AG04450 (cell line): ENCODE results near the gene EPHA7. TPM values are rescaled to one million over a fixed set of nuclear protein-coding genes. Genes with fewer than 3 reads are reported as not detected.

Experiments
- CTCF ChIA-PET: fragments of 300-600, 350-600 bp; formaldehyde crosslinking; extraction: SDS; loops from one replicate; lab custom pipeline; 2022; ENCODE audit warnings: antibody characterized with exemption, inconsistent platforms; lab: Charles Lee
- POLR2A ChIA-PET: fragments of 350-600 bp; formaldehyde crosslinking; extraction: SDS; loops from one replicate; lab custom pipeline; 2021; ENCODE audit warnings: antibody characterized with exemption, inconsistent platforms; lab: Yijun Ruan, JAX
- DNase-seq: peaks from one replicate; pipeline ENCODE4 v3.0.0-alpha.2; 2011; ENCODE audit warnings: low read depth, low spot score
- H3K27ac ChIP-seq: one replicate; pipeline ENCODE4 v1.5.1; 2012; ENCODE audit warnings: low read depth, low read length, control low read depth
- H3K27me3 ChIP-seq: one replicate; pipeline ENCODE4 v1.6.0; 2012; ENCODE audit warnings: low read length; ENCODE audit not compliant: control insufficient read depth, insufficient read depth
- H3K4me3 ChIP-seq: 2 replicates; pipeline ENCODE4 v1.5.1; 2011; ENCODE audit warnings: mild to moderate bottlenecking, low read depth, low read length, control low read depth
- H3K9me3 ChIP-seq: 2 replicates; pipeline ENCODE4 v1.5.1; 2012; ENCODE audit warnings: low read length; ENCODE audit not compliant: control insufficient read depth, insufficient read depth
- polyA plus RNA-seq: library from polyadenylated mRNA; depleted of rRNA; stranded (reverse); fragments of >200 nt; gene quantifications from 2 replicates; pipeline ENCODE4 v1.2.3, GENCODE V29; 2011
- TF ChIP-seq, protein P1 (sequence below): IDR thresholded peaks from 2 replicates; pipeline ENCODE4 v1.5.1; 2011; ENCODE audit warnings: low read depth, low read length, control low read depth, inconsistent platforms

Gene EPHA7
- polyA plus RNA-seq, 1 experiment: not detected

DNA sequence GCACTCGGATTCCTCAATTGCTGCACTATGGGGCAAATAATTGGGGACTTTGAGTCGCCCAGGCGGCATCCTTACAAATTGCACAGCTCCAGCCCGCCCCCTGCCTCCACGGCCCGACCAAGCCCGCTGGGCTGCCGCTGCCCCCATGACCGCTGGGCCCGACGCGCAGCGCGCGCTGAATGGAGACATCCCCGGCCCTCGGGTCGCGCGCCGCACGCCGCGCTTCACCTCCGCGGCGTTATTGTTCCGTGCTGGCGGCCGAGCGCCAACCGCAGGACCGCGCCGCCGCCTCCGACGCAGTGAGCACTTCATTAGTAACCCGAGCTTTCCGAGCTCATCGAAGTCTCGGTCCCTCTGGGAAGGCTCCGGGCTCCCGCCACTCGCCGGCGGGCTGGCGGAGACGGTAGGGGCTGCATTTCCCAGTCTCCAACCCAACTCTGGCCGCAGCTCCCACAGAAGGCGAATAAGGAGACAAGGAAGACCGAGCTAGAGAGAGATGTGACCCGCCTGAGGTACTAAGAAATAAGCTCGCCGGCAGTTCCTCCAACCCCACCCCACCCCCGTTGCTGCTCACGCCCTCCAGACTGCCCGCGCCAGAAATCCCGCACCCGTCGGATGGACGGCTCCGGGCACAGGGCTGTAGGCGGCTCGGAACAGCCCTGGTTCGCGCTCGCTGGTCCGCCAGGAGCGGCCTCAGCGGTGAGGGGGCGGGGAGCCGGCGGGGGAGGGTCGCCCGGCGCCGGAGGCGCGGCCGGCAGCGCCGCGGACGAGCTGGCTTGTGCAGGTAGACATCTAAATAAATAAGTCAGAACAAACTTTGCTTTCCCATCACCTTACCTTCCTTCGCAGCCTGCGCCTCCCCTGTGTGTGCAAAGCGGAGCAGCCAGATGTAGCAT, 703 bp downstream of the EPHA7 start:
- DNase-seq: no peak
- peaks cover 29% of the 10 kb centered on the region for H3K27me3 ChIP-seq

DNA sequence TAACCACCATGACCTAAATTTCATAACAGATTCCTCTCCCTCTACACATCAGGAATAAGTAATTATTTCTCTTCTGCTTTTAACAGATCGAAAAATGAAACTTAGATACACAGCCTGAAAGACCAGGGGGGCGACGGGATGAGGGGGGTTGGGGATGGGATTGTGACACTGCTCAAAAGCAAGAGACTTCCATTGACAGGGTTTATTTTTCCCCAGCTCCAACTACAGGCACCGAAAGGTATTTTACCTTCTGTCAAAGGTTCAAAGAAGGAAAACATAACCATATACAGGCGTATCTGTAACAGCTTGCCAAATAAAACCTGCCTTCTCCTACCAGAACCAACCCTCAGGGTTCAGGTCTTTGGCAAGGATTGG, 1.3 kb downstream of the EPHA7 start:
- Histone ChIP-seq H3K27ac (no peak overlapping the region), H3K27me3 (peaks cover 29% of the 10 kb centered on the region), H3K9me3 (peaks cover 6% of the 10 kb centered on the region; the same call in 1 of the 2 replicates), H3K4me3 (no peak overlapping the region)
- ChIA-PET POLR2A (no interaction called here), CTCF (no interaction called here)
- DNase-seq: no peak
- TF ChIP-seq, protein P1, sequence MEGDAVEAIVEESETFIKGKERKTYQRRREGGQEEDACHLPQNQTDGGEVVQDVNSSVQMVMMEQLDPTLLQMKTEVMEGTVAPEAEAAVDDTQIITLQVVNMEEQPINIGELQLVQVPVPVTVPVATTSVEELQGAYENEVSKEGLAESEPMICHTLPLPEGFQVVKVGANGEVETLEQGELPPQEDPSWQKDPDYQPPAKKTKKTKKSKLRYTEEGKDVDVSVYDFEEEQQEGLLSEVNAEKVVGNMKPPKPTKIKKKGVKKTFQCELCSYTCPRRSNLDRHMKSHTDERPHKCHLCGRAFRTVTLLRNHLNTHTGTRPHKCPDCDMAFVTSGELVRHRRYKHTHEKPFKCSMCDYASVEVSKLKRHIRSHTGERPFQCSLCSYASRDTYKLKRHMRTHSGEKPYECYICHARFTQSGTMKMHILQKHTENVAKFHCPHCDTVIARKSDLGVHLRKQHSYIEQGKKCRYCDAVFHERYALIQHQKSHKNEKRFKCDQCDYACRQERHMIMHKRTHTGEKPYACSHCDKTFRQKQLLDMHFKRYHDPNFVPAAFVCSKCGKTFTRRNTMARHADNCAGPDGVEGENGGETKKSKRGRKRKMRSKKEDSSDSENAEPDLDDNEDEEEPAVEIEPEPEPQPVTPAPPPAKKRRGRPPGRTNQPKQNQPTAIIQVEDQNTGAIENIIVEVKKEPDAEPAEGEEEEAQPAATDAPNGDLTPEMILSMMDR: no peak

More for the DNA sequence above, 703 bp downstream of the EPHA7 start:
- H3K9me3 ChIP-seq: peaks cover 6% of the 10 kb centered on the region; the same call in 1 of the 2 replicates
- TF ChIP-seq, protein P1: no peak
- no peak overlapping the region for H3K27ac ChIP-seq
- POLR2A ChIA-PET: interaction anchor here (0.5 kb wide), 1 partner anchor 640 kb away, joined by 5 read pairs; no protein-coding TSS in a partner anchor
- CTCF ChIA-PET: interaction anchor here (1.3 kb wide), 1 partner anchor 1673 kb away, joined by 3 read pairs; no protein-coding TSS in a partner anchor
- peak overlapping the region; percentile 48 for H3K4me3 ChIP-seq

DNA sequence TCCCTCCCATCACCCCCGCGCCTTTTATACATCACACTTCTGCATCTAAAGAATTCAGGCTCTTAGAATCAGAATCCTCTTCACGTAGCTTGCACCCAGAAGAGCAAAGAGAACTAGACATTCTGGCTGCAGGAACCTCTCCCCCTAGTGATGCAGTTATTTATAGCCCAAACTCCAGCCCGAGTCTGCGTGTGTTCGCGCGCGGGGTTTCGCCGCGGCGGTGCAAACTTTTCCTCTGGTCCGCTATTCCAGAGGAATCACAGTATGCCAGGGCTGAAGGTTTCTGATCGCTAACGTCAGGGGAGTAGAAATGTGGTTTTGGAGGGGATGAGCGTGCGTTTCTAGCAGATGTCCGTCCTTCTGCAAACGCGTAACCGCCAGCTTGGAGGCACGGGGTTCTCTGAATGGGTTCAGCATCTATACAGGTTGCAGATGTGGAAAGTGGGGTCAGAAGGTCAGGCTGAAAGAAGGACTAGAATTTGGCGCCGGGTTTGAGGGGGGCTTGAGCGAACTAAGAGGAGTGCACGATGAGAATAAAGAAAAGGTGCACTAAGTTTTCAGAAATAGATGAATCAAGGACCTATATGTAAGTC, 1.8 kb downstream of the EPHA7 start:
- CTCF ChIA-PET: no interaction called here
- POLR2A ChIA-PET: no interaction called here
- no peak overlapping the region for H3K4me3 ChIP-seq
- DNase-seq: no peak
- TF ChIP-seq, protein P1: no peak
- peaks cover 6% of the 10 kb centered on the region; the same call in 1 of the 2 replicates for H3K9me3 ChIP-seq
- H3K27ac ChIP-seq: no peak overlapping the region
- H3K27me3 ChIP-seq: peaks cover 29% of the 10 kb centered on the region

DNA sequence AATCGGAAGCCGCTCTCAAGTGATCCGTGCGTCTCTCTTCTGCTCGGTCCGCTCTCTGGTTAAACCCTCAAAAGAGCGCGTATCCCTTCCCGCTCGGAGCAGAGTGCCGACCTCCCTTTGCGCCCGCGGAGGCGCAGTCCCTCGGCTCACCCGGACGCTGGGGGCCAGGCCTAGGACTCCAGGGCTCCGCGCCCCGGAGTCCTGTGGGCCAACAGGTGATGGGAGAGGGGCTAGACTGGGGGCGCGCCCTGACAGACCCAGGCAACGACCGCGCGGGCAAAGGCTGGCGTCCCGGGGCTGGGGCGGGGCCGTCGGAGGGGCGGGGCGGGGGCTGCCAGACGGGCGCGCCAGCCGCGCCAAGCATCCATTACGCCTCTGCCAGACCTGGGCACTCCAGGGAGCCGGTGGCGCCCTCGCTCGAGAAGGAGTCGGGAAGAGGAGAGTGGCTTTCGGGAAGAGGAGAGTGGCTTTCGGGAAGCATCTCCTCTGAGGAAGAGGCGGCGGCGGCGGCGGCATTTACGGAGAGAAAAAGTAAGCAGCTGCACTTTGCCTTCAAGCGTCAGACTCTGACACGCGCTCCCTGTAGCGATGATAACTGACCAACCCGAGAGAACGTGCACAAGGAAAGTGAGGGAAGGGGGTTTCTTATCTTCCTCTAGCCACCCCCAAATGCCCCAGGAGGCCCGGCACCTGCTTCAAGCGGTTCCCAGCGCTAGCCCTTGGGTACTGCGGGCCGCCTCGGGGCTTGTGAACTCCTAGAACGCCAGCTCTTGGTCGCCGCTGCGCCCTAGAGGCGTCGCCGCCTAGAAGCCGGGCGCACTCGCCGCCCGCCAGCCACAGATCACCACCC, 2.6 kb downstream of the EPHA7 start:
- TF ChIP-seq, protein P1: no peak
- Histone ChIP-seq H3K27me3 (peaks cover 29% of the 10 kb centered on the region), H3K9me3 (peaks cover 6% of the 10 kb centered on the region; the same call in 1 of the 2 replicates), H3K27ac (no peak overlapping the region), H3K4me3 (no peak overlapping the region)
- ChIA-PET CTCF (no interaction called here), POLR2A (no interaction called here)
- no peak for DNase-seq
